KMS-11 (cell line): ENCODE measurements around the gene SEPHS1.

Source experiments
- H2AFZ ChIP-seq: fragments of 200-600 bp; sonication (generic); 2 replicates; pipeline ENCODE4 v1.6.1; 2016; ENCODE audit warnings: antibody characterized with exemption, mixed run types, low read depth
- H3K27ac ChIP-seq: fragments of 200-600 bp; sonication (generic); 2 replicates; pipeline ENCODE4 v1.6.1; 2016; ENCODE audit warnings: mild to moderate bottlenecking, mixed run types
- H3K27me3 ChIP-seq: fragments of 200-600 bp; sonication (generic); 2 replicates; pipeline ENCODE4 v1.6.1; 2017; ENCODE audit warnings: mild to moderate bottlenecking, low read depth, mixed run types, moderate library complexity; ENCODE audit not compliant: insufficient read depth
- H3K36me3 ChIP-seq: fragments of 200-600 bp; sonication (generic); 2 replicates; pipeline ENCODE4 v1.6.1; 2017; ENCODE audit warnings: mild to moderate bottlenecking, mixed run types; ENCODE audit not compliant: insufficient read depth
- H3K4me1 ChIP-seq: fragments of 200-600 bp; sonication (generic); 2 replicates; pipeline ENCODE4 v1.6.1; 2016; ENCODE audit warnings: mild to moderate bottlenecking, low read depth, mixed run types; ENCODE audit not compliant: poor library complexity, severe bottlenecking
- H3K4me2 ChIP-seq: fragments of 200-600 bp; sonication (generic); 2 replicates; pipeline ENCODE4 v1.7.0; 2016; ENCODE audit warnings: mild to moderate bottlenecking, mixed run types
- H3K4me3 ChIP-seq: fragments of 200-600 bp; sonication (generic); IDR thresholded peaks from 2 replicates; pipeline ENCODE4 v1.6.1; 2017; ENCODE audit warnings: low read depth, low read length, mixed read lengths; ENCODE audit not compliant: insufficient read depth
- H3K79me2 ChIP-seq: fragments of 200-600 bp; sonication (generic); 2 replicates; pipeline ENCODE4 v1.6.1; 2016; ENCODE audit warnings: low read depth, mixed run types; ENCODE audit not compliant: insufficient read depth
- H3K9ac ChIP-seq: fragments of 200-600 bp; sonication (generic); 2 replicates; pipeline ENCODE4 v1.6.1; 2016; ENCODE audit warnings: mild to moderate bottlenecking, mixed run types
- H4K20me1 ChIP-seq: fragments of 200-600 bp; sonication (generic); 2 replicates; pipeline ENCODE4 v1.6.1; 2016; ENCODE audit warnings: mild to moderate bottlenecking, mixed run types; ENCODE audit not compliant: insufficient read depth
- CTCF ChIP-seq: fragments of 200-600 bp; sonication (generic); conservative IDR thresholded peaks from 2 replicates; pipeline ENCODE4 v1.6.1; 2017; ENCODE audit warnings: low read depth, mild to moderate bottlenecking, antibody characterized with exemption, low read length, moderate library complexity, mixed read lengths

The SEPHS1 gene

GRCh38 chr10:13371897-13372470 lies 23.9 kb upstream of the SEPHS1 start:
- Histone ChIP-seq H3K79me2 (no peaks in the 10 kb centered on the region), H3K36me3 (no peaks in the 10 kb centered on the region), H3K9ac (no peak overlapping the region), H3K4me2 (no peak overlapping the region), H4K20me1 (no peaks in the 10 kb centered on the region), H2AFZ (peak overlapping the region; percentile 41; the same call in 1 of the 2 replicates), H3K27me3 (no peaks in the 10 kb centered on the region), H3K4me1 (peaks cover 6% of the 10 kb centered on the region), H3K27ac (no peak overlapping the region), H3K4me3 (no peak overlapping the region)
- TF ChIP-seq CTCF = peak; percentile 99

GRCh38 chr10:13366891-13367290 lies 18.8 kb upstream of the SEPHS1 start:
- H3K4me1 ChIP-seq = peaks cover 4% of the 10 kb centered on the region
- no peak for TF ChIP-seq CTCF
- no peak overlapping the region for H3K9ac ChIP-seq
- H3K27me3 ChIP-seq = no peaks in the 10 kb centered on the region
- no peak overlapping the region for H3K27ac ChIP-seq
- H3K4me3 ChIP-seq = no peak overlapping the region
- H3K79me2 ChIP-seq = no peaks in the 10 kb centered on the region
- H2AFZ ChIP-seq = no peak overlapping the region
- no peak overlapping the region for H3K4me2 ChIP-seq
- H3K36me3 ChIP-seq = no peaks in the 10 kb centered on the region
- H4K20me1 ChIP-seq = no peaks in the 10 kb centered on the region

- Histone ChIP-seq H3K79me2 (no peaks in the 10 kb centered on the region), H3K4me2 (no peak overlapping the region), H2AFZ (no peak overlapping the region), H3K27ac (no peak overlapping the region), H3K36me3 (no peaks in the 10 kb centered on the region), H3K4me1 (no peaks in the 10 kb centered on the region), H4K20me1 (no peaks in the 10 kb centered on the region), H3K9ac (no peak overlapping the region), H3K4me3 (no peak overlapping the region), H3K27me3 (no peaks in the 10 kb centered on the region)
- TF ChIP-seq CTCF = no peak
These were observed 17.7 kb upstream of the SEPHS1 start for GRCh38 chr10:13365831-13366230.

- no peak overlapping the region for H3K4me2 ChIP-seq
- no peak for TF ChIP-seq CTCF
- no peak overlapping the region for H2AFZ ChIP-seq
These were observed 17.1 kb upstream of the SEPHS1 start for GRCh38 chr10:13365243-13365642.

More at GRCh38 chr10:13365243-13365642, 17.1 kb upstream of the SEPHS1 start:
- Histone ChIP-seq H3K27ac (no peak overlapping the region), H3K4me1 (no peaks in the 10 kb centered on the region), H3K79me2 (no peaks in the 10 kb centered on the region), H3K4me3 (no peak overlapping the region), H3K9ac (no peak overlapping the region), H3K27me3 (no peaks in the 10 kb centered on the region), H4K20me1 (no peaks in the 10 kb centered on the region), H3K36me3 (no peaks in the 10 kb centered on the region)
